HCT116 (cell line): ENCODE measurements around the gene DIDO1. TPM values are rescaled to one million over a fixed set of nuclear protein-coding genes. Genes with fewer than 3 reads are reported as not detected.

ENCODE experiments used
- ATAC-seq: fragments of 200-7000 bp; cut with Tn5 transposase; 2 replicates; pipeline ENCODE4 v1.9.1; 2020; ENCODE audit warnings: mild to moderate bottlenecking, moderate library complexity
- BruUV-seq: library from RNA; stranded (reverse); fragments of 400-500 nt; replicated peaks from 2 replicates; lab custom pipeline; 2021; lab: Mats Ljungman, UMichigan
- CTCF ChIA-PET: fragments of 300-600 bp; sonication (Branson Sonifier 250); formaldehyde crosslinking; loops from one replicate; lab custom pipeline; 2021; ENCODE audit warnings: antibody characterized with exemption; lab: Charles Lee
- POLR2A ChIA-PET: fragments of 300-600, 350-600 bp; sonication (Branson Sonifier 250); formaldehyde crosslinking; loops from one replicate; lab custom pipeline; 2021; ENCODE audit warnings: antibody characterized with exemption; lab: Charles Lee
- RAD21 ChIA-PET, 2 experiments: fragments of 300-600 bp; sonication (Branson Sonifier 250); formaldehyde crosslinking; loops; one replicate each; lab custom pipeline; 2023; ENCODE audit warnings: low total read pairs in 2 of 2; ENCODE audit not compliant: uncharacterized antibody in 2 of 2, unreplicated experiment in 2 of 2, low non-redundant PET in 1 of 2; lab: Charles Lee
- DNase-seq: peaks from one replicate; pipeline ENCODE4 v3.0.0-alpha.2; 2010; ENCODE audit warnings: low read depth, low spot score
- H2AFZ ChIP-seq: fragments of 200-600 bp; shearing (Covaris generic), sonication (generic); 2 replicates; pipeline ENCODE4 v1.6.1; 2017; ENCODE audit warnings: low read depth, mixed run types, mixed read lengths, antibody characterized with exemption, low read length; ENCODE audit not compliant: poor library complexity, severe bottlenecking
- H3K27ac ChIP-seq: 2 replicates; pipeline ENCODE4 v1.5.1; 2012; ENCODE audit warnings: low read depth, low read length
- H3K27me3 ChIP-seq: fragments of 200-600 bp; sonication (generic); 2 replicates; pipeline ENCODE4 v1.6.1; 2016; ENCODE audit warnings: mixed run types, low read length, mixed read lengths; ENCODE audit not compliant: insufficient read depth
- H3K36me3 ChIP-seq, 2 experiments: fragments of 200-500 bp in 1 of 2; fragments of 200-600 bp in 1 of 2; sonication (Bioruptor generic) in 1 of 2; sonication (generic) in 1 of 2; 2 replicates each; pipeline versions ENCODE4 v1.5.1 to v1.6.1; 2014 to 2016; ENCODE audit warnings: low read length in 2 of 2, inconsistent platforms in 1 of 2, mixed read lengths in 1 of 2, mixed run types in 1 of 2; ENCODE audit not compliant: insufficient read depth in 2 of 2, control insufficient read depth in 1 of 2
- H3K4me1 ChIP-seq, 2 experiments: fragments of 200-600 bp in 1 of 2; sonication (generic) in 1 of 2; 2 replicates each; pipeline versions ENCODE4 v1.5.1 to v1.6.1; 2012 to 2017; ENCODE audit warnings: low read length in 2 of 2, inconsistent platforms in 1 of 2, mild to moderate bottlenecking in 1 of 2, mixed read lengths in 1 of 2, mixed run types in 1 of 2, moderate library complexity in 1 of 2; ENCODE audit not compliant: insufficient read depth in 2 of 2, control insufficient read depth in 1 of 2
- H3K4me2 ChIP-seq: fragments of 200-600 bp; sonication (generic); 2 replicates; pipeline ENCODE4 v1.6.1; 2017; ENCODE audit warnings: mixed run types, low read length, mixed read lengths
- H3K4me3 ChIP-seq, 2 experiments: fragments of 200-600 bp in 1 of 2; sonication (generic) in 1 of 2; replicated peaks in 1 of 2; 2 replicates each; pipeline ENCODE4 v1.5.1; 2011 to 2016; ENCODE audit warnings: low read length in 2 of 2, control low read depth in 1 of 2, low read depth in 1 of 2, mild to moderate bottlenecking in 1 of 2, mixed read lengths in 1 of 2, mixed run types in 1 of 2
- H3K79me2 ChIP-seq: fragments of 200-600 bp; sonication (generic); 2 replicates; pipeline ENCODE4 v1.6.1; 2017; ENCODE audit warnings: mild to moderate bottlenecking, mixed run types, low read length, moderate library complexity, mixed read lengths; ENCODE audit not compliant: insufficient read depth
- H3K9ac ChIP-seq: fragments of 200-600 bp; sonication (generic); 2 replicates; pipeline ENCODE4 v1.6.1; 2016; ENCODE audit warnings: low read length, mixed read lengths
- H3K9me2 ChIP-seq: fragments of 200-600 bp; sonication (generic), shearing (Covaris generic); 2 replicates; pipeline ENCODE4 v1.6.1; 2017; ENCODE audit warnings: mixed run types, mild to moderate bottlenecking, moderate library complexity; ENCODE audit not compliant: insufficient read depth
- H3K9me3 ChIP-seq, 2 experiments: fragments of 200-500 bp in 1 of 2; fragments of 200-600 bp in 1 of 2; sonication (Bioruptor generic) in 1 of 2; sonication (generic) in 1 of 2; 2 replicates each; pipeline ENCODE4 v1.6.1; 2014 to 2017; ENCODE audit warnings: low read length in 2 of 2, mixed read lengths in 2 of 2, inconsistent platforms in 1 of 2, low read depth in 1 of 2, mild to moderate bottlenecking in 1 of 2, mixed run types in 1 of 2, moderate library complexity in 1 of 2; ENCODE audit not compliant: control insufficient read depth in 1 of 2, insufficient read depth in 1 of 2
- H4K20me1 ChIP-seq: fragments of 200-600 bp; sonication (generic), shearing (Covaris generic); 2 replicates; pipeline ENCODE4 v1.6.1; 2017; ENCODE audit warnings: mixed run types, mild to moderate bottlenecking, moderate library complexity; ENCODE audit not compliant: insufficient read depth
- CBX3 ChIP-seq: IDR thresholded peaks from 2 replicates; pipeline ENCODE4 v1.6.1; 2012; ENCODE audit warnings: low read depth
- CEBPB ChIP-seq: IDR thresholded peaks from 2 replicates; pipeline ENCODE4 v1.6.1; 2012; ENCODE audit warnings: low read depth
- CTCF ChIP-seq, 3 experiments: fragments of 200-600 bp in 1 of 3; sonication (generic) in 1 of 3; IDR thresholded peaks in 2 of 3; conservative IDR thresholded peaks in 1 of 3; 2 replicates each; pipeline ENCODE4 v1.5.1; 2012 to 2017; ENCODE audit warnings: low read depth in 2 of 3, low read length in 2 of 3, antibody characterized with exemption in 1 of 3, borderline replicate concordance in 1 of 3, control low read depth in 1 of 3, mild to moderate bottlenecking in 1 of 3, mixed read lengths in 1 of 3, mixed run types in 1 of 3, moderate library complexity in 1 of 3; ENCODE audit not compliant: insufficient read depth in 1 of 3
- EGR1 ChIP-seq: IDR thresholded peaks from 2 replicates; pipeline ENCODE4 v1.6.1; 2012; ENCODE audit warnings: low read depth
- ELF1 ChIP-seq: IDR thresholded peaks from 2 replicates; pipeline ENCODE4 v1.6.1; 2012; ENCODE audit warnings: low read depth, borderline replicate concordance
- EZH2phosphoT487 ChIP-seq: fragments of 200-600 bp; IDR thresholded peaks from 2 replicates; pipeline ENCODE4 v1.6.1; 2018; ENCODE audit warnings: antibody characterized with exemption, borderline replicate concordance
- FOSL1 ChIP-seq: IDR thresholded peaks from 2 replicates; pipeline ENCODE4 v1.6.1; 2012; ENCODE audit warnings: low read depth
- JUND ChIP-seq: IDR thresholded peaks from 2 replicates; pipeline ENCODE4 v1.6.1; 2012
- POLR2A ChIP-seq: IDR thresholded peaks from 2 replicates; pipeline ENCODE4 v1.7.0; 2011; ENCODE audit warnings: borderline replicate concordance; ENCODE audit not compliant: insufficient read depth, insufficient read length; ENCODE audit errors: extremely low read depth
- POLR2AphosphoS5 ChIP-seq: IDR thresholded peaks from 2 replicates; pipeline ENCODE4 v1.6.1; 2011; ENCODE audit warnings: mild to moderate bottlenecking, low read depth, low read length, moderate library complexity
- RAD21 ChIP-seq: IDR thresholded peaks from 2 replicates; pipeline ENCODE4 v1.6.1; 2012; ENCODE audit warnings: low read depth, mild to moderate bottlenecking
- REST ChIP-seq: IDR thresholded peaks from 2 replicates; pipeline ENCODE4 v1.6.1; 2012; ENCODE audit warnings: low read depth
- SIN3A ChIP-seq: IDR thresholded peaks from 2 replicates; pipeline ENCODE4 v1.6.1; 2012; ENCODE audit warnings: low read depth
- SP1 ChIP-seq: IDR thresholded peaks from 2 replicates; pipeline ENCODE4 v1.6.1; 2012; ENCODE audit warnings: low read depth
- SRF ChIP-seq: IDR thresholded peaks from 2 replicates; pipeline ENCODE4 v1.6.1; 2012; ENCODE audit warnings: low read depth
- ZFX ChIP-seq: fragments of 450-650 bp; IDR thresholded peaks from 2 replicates; pipeline ENCODE4 v1.6.1; 2017
- ZNF274 ChIP-seq: fragments of 200-500 bp; sonication (Bioruptor generic); IDR thresholded peaks from 2 replicates; pipeline ENCODE4 v1.6.1; 2014; ENCODE audit warnings: mild to moderate bottlenecking, low read depth, low read length, inconsistent platforms
- intact Hi-C: fragments of 100-400 bp; cut with micrococcal nuclease; formaldehyde crosslinking; loops from 2 replicates; pipeline ENCODE4 v1.10.0; 2022
- total RNA-seq: library from RNA; stranded (reverse); gene quantifications from one replicate; pipeline ENCODE4 v1.2.1, GENCODE V29; 2021; ENCODE audit not compliant: unreplicated experiment
- TF ChIP-seq, protein P1 (sequence below): IDR thresholded peaks from 2 replicates; pipeline ENCODE4 v1.6.1; 2011; ENCODE audit warnings: mild to moderate bottlenecking, low read length, moderate library complexity; ENCODE audit not compliant: insufficient replicate concordance; ENCODE audit errors: extremely low read depth
- TF ChIP-seq, protein P2 (sequence below): IDR thresholded peaks from 2 replicates; pipeline ENCODE4 v1.6.1; 2012

DIDO1 gene
- total RNA-seq, 1 experiment from 2014 or later: 41.4 TPM

DNA sequence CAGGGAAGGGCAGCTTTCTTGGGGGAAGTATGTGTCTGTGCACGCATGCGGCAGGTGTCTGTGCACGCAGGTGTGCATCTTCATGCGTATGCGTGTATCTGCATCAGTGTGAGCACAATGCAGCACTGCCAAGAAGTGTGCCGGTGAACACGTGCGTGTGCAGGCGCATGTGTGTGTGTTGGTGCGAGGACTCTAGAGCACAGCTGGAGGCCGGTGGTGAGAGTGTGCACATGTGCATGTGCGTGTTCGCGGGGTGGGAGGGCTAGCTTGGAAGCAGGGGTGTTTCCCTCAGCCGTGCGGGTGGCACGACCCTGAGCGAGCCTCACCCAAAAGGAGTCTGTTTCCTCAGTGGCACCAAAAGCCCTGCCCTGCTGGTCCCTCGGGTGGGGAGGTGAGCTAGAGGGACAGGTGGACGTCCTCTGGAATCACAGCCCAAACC lies 33.7 kb upstream of the DIDO1 start:
- Histone ChIP-seq H3K9ac (no peak overlapping the region), H3K27ac (no peak overlapping the region), H3K79me2 (peaks cover 12% of the 10 kb centered on the region; the same call in 1 of the 2 replicates), H3K9me2 (no peaks in the 10 kb centered on the region), H3K36me3 (peaks cover 0 to 6% of the 10 kb centered on the region in 2 experiments; a peak in 1 of 4 replicates), H3K4me3 (no peak overlapping the region), H3K9me3 (no peaks in the 10 kb centered on the region), H3K27me3 (no peaks in the 10 kb centered on the region), H3K4me2 (no peak overlapping the region), H4K20me1 (no peaks in the 10 kb centered on the region), H3K4me1 (no peaks in the 10 kb centered on the region), H2AFZ (no peak overlapping the region)
- TF ChIP-seq EGR1 (no peak), JUND (no peak), ZNF274 (no peak), REST (no peak), ELF1 (no peak), CEBPB (no peak), CTCF (IDR thresholded peaks at IDR 0.05 in 2 of 3, conservative IDR thresholded peaks at IDR 0.05 in 1 of 3; ENCODE audit: borderline replicate concordance in 1 of 3, insufficient read depth in 1 of 3, low read depth in 2 of 3, low read length in 2 of 3) (no peak), CBX3 (no peak), SP1 (no peak), SRF (no peak), POLR2A (no peak), POLR2AphosphoS5 (no peak), ZFX (no peak), EZH2phosphoT487 (no peak), SIN3A (no peak), FOSL1 (no peak), RAD21 (no peak)
- TF ChIP-seq, protein P1, sequence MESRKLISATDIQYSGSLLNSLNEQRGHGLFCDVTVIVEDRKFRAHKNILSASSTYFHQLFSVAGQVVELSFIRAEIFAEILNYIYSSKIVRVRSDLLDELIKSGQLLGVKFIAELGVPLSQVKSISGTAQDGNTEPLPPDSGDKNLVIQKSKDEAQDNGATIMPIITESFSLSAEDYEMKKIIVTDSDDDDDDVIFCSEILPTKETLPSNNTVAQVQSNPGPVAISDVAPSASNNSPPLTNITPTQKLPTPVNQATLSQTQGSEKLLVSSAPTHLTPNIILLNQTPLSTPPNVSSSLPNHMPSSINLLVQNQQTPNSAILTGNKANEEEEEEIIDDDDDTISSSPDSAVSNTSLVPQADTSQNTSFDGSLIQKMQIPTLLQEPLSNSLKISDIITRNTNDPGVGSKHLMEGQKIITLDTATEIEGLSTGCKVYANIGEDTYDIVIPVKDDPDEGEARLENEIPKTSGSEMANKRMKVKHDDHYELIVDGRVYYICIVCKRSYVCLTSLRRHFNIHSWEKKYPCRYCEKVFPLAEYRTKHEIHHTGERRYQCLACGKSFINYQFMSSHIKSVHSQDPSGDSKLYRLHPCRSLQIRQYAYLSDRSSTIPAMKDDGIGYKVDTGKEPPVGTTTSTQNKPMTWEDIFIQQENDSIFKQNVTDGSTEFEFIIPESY: no peak
- TF ChIP-seq, protein P2, sequence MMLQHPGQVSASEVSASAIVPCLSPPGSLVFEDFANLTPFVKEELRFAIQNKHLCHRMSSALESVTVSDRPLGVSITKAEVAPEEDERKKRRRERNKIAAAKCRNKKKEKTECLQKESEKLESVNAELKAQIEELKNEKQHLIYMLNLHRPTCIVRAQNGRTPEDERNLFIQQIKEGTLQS: no peak
- DNase-seq: no peak
- intact Hi-C loops: no loop called here
- ATAC-seq: no peak
- BruUV-seq: no TSS peak
- RAD21 ChIA-PET: no interaction called here
- CTCF ChIA-PET: no interaction called here
- POLR2A ChIA-PET: no interaction called here
